HG03097 (cell line): ENCODE data around the gene PON2.
"Not testable (repeated sequence)": the region's sequence is repeated elsewhere in the genome, so short reads cannot be mapped to it uniquely, and the experiment has no call there.

ENCODE experiments used
- ATAC-seq: cut with Tn5 transposase; IDR thresholded peaks from one replicate; pipeline ENCODE4 v1.9.1; 2021; ENCODE audit not compliant: unreplicated experiment, low FRiP score

The PON2 gene

GRCh38 chr7:95407751-95408150 lies 27.1 kb downstream of the PON2 start:
- ATAC-seq = no peak

GRCh38 chr7:95405800-95406199 lies 29.0 kb downstream of the PON2 start:
- no peak for ATAC-seq

GRCh38 chr7:95405208-95405607 lies 29.6 kb downstream of the PON2 start:
- no peak for ATAC-seq

- ATAC-seq = no peak
These were observed 30.4 kb downstream of the PON2 start for GRCh38 chr7:95404316-95404865.

GRCh38 chr7:95398155-95398940 lies 36.5 kb downstream of the PON2 start:
- no peak for ATAC-seq

GRCh38 chr7:95397381-95397780 lies 37.4 kb downstream of the PON2 start:
- no peak for ATAC-seq

- no peak for ATAC-seq
These were observed 38.4 kb downstream of the PON2 start, which contains the start of gene PON3 for GRCh38 chr7:95396136-95397032. Gene PON3 (minus strand): TSS chr7:95396375. CDS start chr7:95396350, 25 bp downstream.

- no peak for ATAC-seq
These were observed 39.1 kb downstream of the PON2 start for GRCh38 chr7:95395755-95396135.

- no peak for ATAC-seq
These were observed 40.5 kb downstream of the PON2 start for GRCh38 chr7:95394370-95394769.

- no peak for ATAC-seq
These were observed 43.1 kb downstream of the PON2 start for GRCh38 chr7:95391761-95392160.

GRCh38 chr7:95389516-95389915 lies 45.3 kb downstream of the PON2 start:
- ATAC-seq = no peak

- not testable (repeated sequence) for ATAC-seq
These were observed 55.4 kb downstream of the PON2 start for GRCh38 chr7:95379457-95379856.

GRCh38 chr7:95376632-95377400 lies 58.0 kb downstream of the PON2 start:
- ATAC-seq = no peak

GRCh38 chr7:95375591-95376257 lies 59.1 kb downstream of the PON2 start:
- ATAC-seq = no peak

- no peak for ATAC-seq
These were observed 61.5 kb downstream of the PON2 start for GRCh38 chr7:95373323-95373722.

- ATAC-seq = no peak
These were observed 66.6 kb downstream of the PON2 start for GRCh38 chr7:95368235-95368634.

GRCh38 chr7:95367606-95368005 lies 67.2 kb downstream of the PON2 start:
- no peak for ATAC-seq

GRCh38 chr7:95365151-95365550 lies 69.7 kb downstream of the PON2 start:
- ATAC-seq = no peak

GRCh38 chr7:95357623-95358022 lies 77.2 kb downstream of the PON2 start:
- no peak for ATAC-seq
